GM12878 (cell line): ENCODE measurements around the gene CYB5D1. TPM values are rescaled to one million over a fixed set of nuclear protein-coding genes. Genes with fewer than 3 reads are reported as not detected.
A peak's percentile ranks its signal among the peaks of the same experiment; 100 is the strongest.

Experiments
- BACH1 ChIP-seq: fragments of 450-650 bp; IDR thresholded peaks from 2 replicates; pipeline ENCODE4 v1.6.1; 2017; ENCODE audit warnings: mild to moderate bottlenecking, borderline replicate concordance
- BCL3 ChIP-seq: IDR thresholded peaks from 2 replicates; pipeline ENCODE4 v1.6.1; 2011; ENCODE audit warnings: borderline replicate concordance, low read depth, mild to moderate bottlenecking, moderate library complexity, low read length; ENCODE audit not compliant: insufficient read depth, poor library complexity, severe bottlenecking
- BCLAF1 ChIP-seq: fragments of 450-650 bp; IDR thresholded peaks from 2 replicates; pipeline ENCODE4 v1.6.1; 2017; ENCODE audit warnings: antibody characterized with exemption, mild to moderate bottlenecking, moderate library complexity
- BRCA1 ChIP-seq: IDR thresholded peaks from 2 replicates; pipeline ENCODE4 v1.6.1; 2011; ENCODE audit warnings: low read depth, low read length, improper control_type of control experiment
- GATAD2B ChIP-seq: fragments of 450-650 bp; conservative IDR thresholded peaks from 2 replicates; pipeline ENCODE4 v1.6.1; 2017; ENCODE audit warnings: low read depth, mild to moderate bottlenecking, moderate library complexity
- HCFC1 ChIP-seq: fragments of 150-350 bp; IDR thresholded peaks from 2 replicates; pipeline ENCODE4 v1.6.1; 2014; ENCODE audit warnings: low read length
- IKZF2 ChIP-seq, 2 experiments: fragments of 450-650 bp; IDR thresholded peaks; 2 replicates each; pipeline ENCODE4 v1.6.1; 2017; ENCODE audit warnings: mild to moderate bottlenecking in 2 of 2, moderate library complexity in 2 of 2
- MXI1 ChIP-seq: fragments of 150-350 bp; IDR thresholded peaks from 2 replicates; pipeline ENCODE4 v1.6.1; 2011; ENCODE audit warnings: low read depth, mild to moderate bottlenecking, inconsistent platforms, low read length, improper control_type of control experiment
- NBN ChIP-seq: fragments of 450-650 bp; IDR thresholded peaks from 2 replicates; pipeline ENCODE4 v1.6.1; 2016
- PAX5 ChIP-seq: IDR thresholded peaks from 2 replicates; pipeline ENCODE4 v1.6.1; 2011; ENCODE audit warnings: low read depth, low read length, borderline replicate concordance
- RAD51 ChIP-seq: fragments of 450-650 bp; IDR thresholded peaks from 2 replicates; pipeline ENCODE4 v1.6.1; 2016; ENCODE audit warnings: moderate library complexity, mild to moderate bottlenecking, inconsistent platforms
- RCOR1 ChIP-seq: conservative IDR thresholded peaks from 2 replicates; pipeline ENCODE4 v1.6.1; 2012; ENCODE audit warnings: low read depth, low read length, improper control_type of control experiment
- RELA ChIP-seq: fragments of 450-650 bp; IDR thresholded peaks from 2 replicates; pipeline ENCODE4 v1.8.0; 2014; ENCODE audit warnings: borderline replicate concordance; ENCODE audit not compliant: partially characterized antibody
- SPI1 ChIP-seq: IDR thresholded peaks from 2 replicates; pipeline ENCODE4 v1.6.1; 2011; ENCODE audit warnings: low read depth, mild to moderate bottlenecking, low read length, moderate library complexity, borderline replicate concordance; ENCODE audit not compliant: insufficient read depth
- SREBF2 ChIP-seq: IDR thresholded peaks from 2 replicates; pipeline ENCODE4 v1.6.1; 2012; ENCODE audit warnings: mild to moderate bottlenecking, low read length
- SRF ChIP-seq, 2 experiments: IDR thresholded peaks; 2 replicates each; pipeline ENCODE4 v1.6.1; 2011; ENCODE audit warnings: low read depth in 2 of 2, low read length in 2 of 2, mild to moderate bottlenecking in 1 of 2, moderate library complexity in 1 of 2
- STAT1 ChIP-seq: fragments of 450-650 bp; conservative IDR thresholded peaks from 2 replicates; pipeline ENCODE4 v1.6.1; 2014; ENCODE audit warnings: antibody characterized with exemption, mild to moderate bottlenecking
- STAT3 ChIP-seq: IDR thresholded peaks from 2 replicates; pipeline ENCODE4 v1.6.1; 2011; ENCODE audit warnings: low read depth, low read length, improper control_type of control experiment
- SUZ12 ChIP-seq: fragments of 200-600 bp; sonication (generic); IDR thresholded peaks from one replicate; pipeline ENCODE4 v1.6.1; 2018; ENCODE audit warnings: antibody characterized with exemption, mild to moderate bottlenecking; ENCODE audit not compliant: unreplicated experiment
- ZBED1 ChIP-seq: IDR thresholded peaks from 2 replicates; pipeline ENCODE4 v1.6.1; 2016; ENCODE audit warnings: borderline replicate concordance
- ZBTB11 ChIP-seq: fragments of 450-650 bp; formaldehyde crosslinking; IDR thresholded peaks from 2 replicates; pipeline ENCODE4 v1.5.0; 2022; ENCODE audit warnings: mild to moderate bottlenecking, missing genetic modification characterization
- polyA plus RNA-seq, 11 experiments: library from polyadenylated mRNA; depleted of rRNA in 4 of 11; unstranded in 6 of 11; stranded (reverse) in 5 of 11; fragments of >200 nt; fragmentation: Nextera tagmentation in 4 of 11; fragmentation: Illumina TruSeq in 1 of 11; extraction: Ambion mirVana in 4 of 11; extraction: Trizol in 1 of 11; gene quantifications; 1 replicate in 1 of 11; 2 replicates in 10 of 11; pipeline versions ENCODE4 v1.2.1 to v1.2.3, GENCODE V29; 2011 to 2016; ENCODE audit warnings: inconsistent platforms in 2 of 11, missing spikeins in 2 of 11, low read depth in 1 of 11
- total RNA-seq, 4 experiments: library from RNA; depleted of rRNA in 3 of 4; stranded (reverse); fragments of >200 nt in 3 of 4; fragmentation: Illumina TruSeq in 1 of 4; extraction: Trizol in 1 of 4; gene quantifications; 2 replicates each; pipeline versions ENCODE4 v1.2.1 to v1.2.3, GENCODE V29; 2013 to 2021

CYB5D1 gene
- total and polyA plus RNA-seq, 10 of the 15 experiments (the other 5 are each of a cell fraction or from before 2014, with no cell fraction given): 1.6 to 8.7 (median 6.4) TPM

GRCh38 chr17:7856811-7857712, 741 bp upstream of the CYB5D1 start, which contains the start of gene NAA38 (continued):
- TF ChIP-seq HCFC1 (peak; percentile 94), RAD51 (no peak), SREBF2 (no peak), BCLAF1 (no peak), ZBED1 (0 out of 2 replicates have a peak, but pooled peaks have one; percentile 19), STAT3 (no peak), GATAD2B (peak; percentile 66), SUZ12 (no peak), STAT1 (peak; percentile 54), BACH1 (peak; percentile 68; the same call in 1 of the 2 replicates), NBN (peak; percentile 86), SRF (IDR thresholded peaks at IDR 0.05; ENCODE audit: low read depth in 2 of 2, low read length in 2 of 2) (0 out of 4 replicates have a peak, but pooled peaks of 1 of the 2 experiments have one; percentile 0), RCOR1 (peak; percentile 99; the same call in 1 of the 2 replicates), BCL3 (peak; percentile 65), RELA (no peak), BRCA1 (peak; percentile 97), IKZF2 (IDR thresholded peaks at IDR 0.05) (no peak), MXI1 (no peak; the same call in 1 of the 2 replicates), PAX5 (peak; percentile 77), SPI1 (peak; percentile 19; the same call in 1 of the 2 replicates), ZBTB11 (no peak)
